ENCODE measurements around the gene TTN.

DNA sequence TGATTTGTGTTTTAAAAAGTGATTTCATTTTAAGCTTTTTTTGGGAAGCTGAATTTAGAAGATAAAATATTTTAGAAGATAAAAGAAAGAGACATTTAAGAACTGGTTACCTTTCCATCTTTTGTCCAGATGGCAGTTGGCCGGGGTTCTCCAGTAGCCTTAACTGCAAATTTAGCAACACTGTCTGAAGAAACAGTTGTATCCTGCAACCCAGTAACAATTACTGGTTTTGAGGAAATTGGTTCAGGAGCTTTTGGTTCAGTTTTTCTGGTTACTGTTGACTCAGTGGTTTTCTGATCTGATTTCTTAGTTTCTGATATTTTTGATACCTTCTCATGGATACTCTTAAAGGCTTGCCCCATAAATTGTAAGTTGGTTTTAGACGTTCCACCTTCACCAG is 277.1 kb downstream of the TTN start:
- no peak for TF ChIP-seq CTCF (IDR thresholded peaks at IDR 0.05)
- no peak for TF ChIP-seq EP300 (IDR thresholded peaks at IDR 0.05)

All from upper lobe of left lung (tissue), 4 donors.